Epithelial cell of esophagus (primary cell): ENCODE data around the gene ERBB3.

ENCODE experiments used
- DNase-seq: peaks from one replicate; pipeline ENCODE4 v3.0.0; 2010; ENCODE audit warnings: low read depth
- H3K4me3 ChIP-seq: 2 replicates; pipeline ENCODE4 v1.5.1; 2011; ENCODE audit warnings: mild to moderate bottlenecking, low read length, control low read depth
- TF ChIP-seq, protein P1 (sequence below): IDR thresholded peaks from 2 replicates; pipeline ENCODE4 v1.5.1; 2011; ENCODE audit warnings: low read depth, mild to moderate bottlenecking, low read length, control low read depth, inconsistent platforms; ENCODE audit not compliant: insufficient read depth; ENCODE audit errors: missing control alignments

Gene ERBB3

GRCh38 chr12:56145217-56145616, 65.3 kb downstream of the ERBB3 start:
- TF ChIP-seq, protein P1, sequence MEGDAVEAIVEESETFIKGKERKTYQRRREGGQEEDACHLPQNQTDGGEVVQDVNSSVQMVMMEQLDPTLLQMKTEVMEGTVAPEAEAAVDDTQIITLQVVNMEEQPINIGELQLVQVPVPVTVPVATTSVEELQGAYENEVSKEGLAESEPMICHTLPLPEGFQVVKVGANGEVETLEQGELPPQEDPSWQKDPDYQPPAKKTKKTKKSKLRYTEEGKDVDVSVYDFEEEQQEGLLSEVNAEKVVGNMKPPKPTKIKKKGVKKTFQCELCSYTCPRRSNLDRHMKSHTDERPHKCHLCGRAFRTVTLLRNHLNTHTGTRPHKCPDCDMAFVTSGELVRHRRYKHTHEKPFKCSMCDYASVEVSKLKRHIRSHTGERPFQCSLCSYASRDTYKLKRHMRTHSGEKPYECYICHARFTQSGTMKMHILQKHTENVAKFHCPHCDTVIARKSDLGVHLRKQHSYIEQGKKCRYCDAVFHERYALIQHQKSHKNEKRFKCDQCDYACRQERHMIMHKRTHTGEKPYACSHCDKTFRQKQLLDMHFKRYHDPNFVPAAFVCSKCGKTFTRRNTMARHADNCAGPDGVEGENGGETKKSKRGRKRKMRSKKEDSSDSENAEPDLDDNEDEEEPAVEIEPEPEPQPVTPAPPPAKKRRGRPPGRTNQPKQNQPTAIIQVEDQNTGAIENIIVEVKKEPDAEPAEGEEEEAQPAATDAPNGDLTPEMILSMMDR: no peak
- DNase-seq: no peak
- H3K4me3 ChIP-seq: no peak overlapping the region

DNA sequence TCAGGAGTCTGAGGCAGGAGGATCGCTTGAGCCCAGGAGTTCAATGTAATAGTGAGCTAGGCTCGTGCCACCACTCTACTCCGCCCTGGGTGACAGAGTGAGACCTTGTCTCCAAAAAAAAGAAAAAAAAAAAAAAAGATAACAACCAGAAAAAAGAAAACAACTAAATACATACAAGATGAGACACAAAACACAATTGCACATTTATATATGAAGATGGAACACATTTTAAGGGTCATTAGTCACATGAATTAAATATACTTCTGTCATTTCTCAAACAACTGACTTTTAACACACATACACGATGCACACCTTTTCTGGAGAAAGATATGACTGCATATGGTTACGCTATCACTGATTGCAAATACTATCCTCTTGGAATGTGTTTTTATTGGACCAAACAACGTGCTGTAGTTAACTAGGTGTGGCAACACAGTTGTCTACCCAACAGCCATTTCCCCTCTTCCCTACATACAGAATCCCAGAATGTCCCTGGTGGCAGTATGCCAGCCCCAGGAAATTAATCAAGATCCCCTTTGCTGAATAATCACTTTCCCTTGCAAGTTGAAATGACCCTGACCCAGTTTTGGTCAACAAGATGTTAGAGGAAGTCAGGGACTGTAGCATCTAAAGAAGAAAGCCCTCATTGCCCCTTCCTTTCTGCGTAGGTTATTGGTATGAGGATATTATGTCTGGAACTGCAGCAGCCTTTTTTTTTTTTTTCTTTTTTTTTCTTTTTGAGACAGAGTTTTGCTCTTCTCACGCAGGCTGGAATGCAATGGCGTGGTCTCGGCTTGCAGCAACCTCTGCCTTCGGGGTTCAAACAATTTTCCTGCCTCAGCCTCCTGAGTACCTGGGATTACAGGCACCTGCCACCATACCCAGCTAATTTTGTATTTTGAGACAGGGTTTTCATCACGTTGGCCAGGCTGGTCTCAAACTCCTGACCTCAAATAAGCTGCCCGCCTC, 66.8 kb downstream of the ERBB3 start:
- no peak overlapping the region for H3K4me3 ChIP-seq
- DNase-seq: no peak
- TF ChIP-seq, protein P1: no peak

GRCh38 chr12:56150563-56150962, 70.6 kb downstream of the ERBB3 start:
- DNase-seq: peak; percentile 54
- H3K4me3 ChIP-seq: no peak overlapping the region
- TF ChIP-seq, protein P1: no peak

- TF ChIP-seq, protein P1: peak; percentile 79
- H3K4me3 ChIP-seq: peak overlapping the region; percentile 82
- DNase-seq: peak; percentile 66
These were observed 71.7 kb downstream of the ERBB3 start for GRCh38 chr12:56151672-56152131.

GRCh38 chr12:56152132-56152755, 72.3 kb downstream of the ERBB3 start, which contains the start of gene MYL6B:
Gene MYL6B (plus strand): TSS chr12:56152587. CDS start chr12:56153919, 1,332 bp downstream.
- peak within 1 kb of the TSS; percentile 82 for H3K4me3 ChIP-seq
- peak; percentile 94 for DNase-seq
- TF ChIP-seq, protein P1: no peak
